Astrocyte of the hippocampus (primary cell): ENCODE measurements around the gene MACROD2.
"Not testable (repeated sequence)": the region's sequence is repeated elsewhere in the genome, so short reads cannot be mapped to it uniquely, and the experiment has no call there.

ENCODE experiments used
- DNase-seq: peaks from one replicate; pipeline ENCODE4 v3.0.0; 2011; ENCODE audit warnings: low read depth, low spot score

The MACROD2 gene

GRCh38 chr20:14902432-14903089 lies 907.2 kb downstream of the MACROD2 start:
- no peak for DNase-seq

GRCh38 chr20:14906908-14907434 lies 911.7 kb downstream of the MACROD2 start:
- DNase-seq, result no peak

DNA sequence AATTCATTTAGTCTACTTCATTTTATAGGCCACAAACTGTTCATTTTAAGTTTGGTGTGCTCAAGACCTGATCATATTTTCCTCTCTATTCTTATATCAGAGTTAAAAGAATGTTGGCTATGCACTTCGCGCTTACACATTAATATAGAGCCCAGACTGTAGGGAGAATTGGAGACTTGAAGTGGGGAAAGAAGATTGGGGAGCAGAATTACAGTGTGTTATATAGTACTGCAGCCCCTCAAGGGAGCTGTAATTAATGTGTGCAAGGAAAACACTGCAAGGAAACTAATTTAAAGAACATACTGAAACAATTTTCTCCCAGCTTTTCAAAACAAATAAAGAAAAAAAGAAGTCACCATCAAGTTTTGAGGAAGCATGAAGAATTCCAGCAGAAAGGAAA lies 914.8 kb downstream of the MACROD2 start:
- no peak for DNase-seq

DNA sequence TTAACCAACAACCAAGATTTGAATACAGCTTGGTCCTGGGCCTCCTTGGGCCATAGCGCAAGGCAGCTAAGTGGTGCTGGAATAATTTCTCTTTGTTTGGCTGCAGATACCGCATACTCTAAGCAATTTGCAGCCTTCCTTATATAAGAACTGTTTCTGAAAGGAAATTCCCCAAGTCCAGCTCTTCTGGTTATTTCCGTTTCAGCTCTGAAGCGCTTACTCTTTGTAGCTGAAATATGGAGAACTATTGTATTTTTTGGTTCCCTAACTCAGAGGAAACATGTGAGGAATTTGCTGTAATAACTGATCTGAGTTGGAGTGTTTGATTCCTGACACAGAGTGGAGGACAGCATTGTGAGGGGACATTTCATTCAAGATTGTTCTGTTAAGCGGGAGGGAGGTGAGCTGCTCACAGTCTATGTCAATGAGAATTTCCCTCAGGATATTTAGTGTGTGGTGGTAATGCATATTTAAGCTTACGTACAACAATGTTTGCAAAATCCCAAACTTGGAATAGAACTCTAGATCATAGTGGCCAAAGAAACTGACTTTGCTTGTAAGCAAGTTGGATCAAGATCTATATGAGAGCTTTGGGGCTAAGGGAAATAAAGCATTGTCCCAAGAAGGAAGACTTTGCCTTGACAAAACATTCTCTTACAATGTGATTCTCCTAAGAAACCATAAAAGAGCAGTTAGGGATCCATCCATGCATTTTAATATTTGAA lies 918.7 kb downstream of the MACROD2 start:
- no peak for DNase-seq

- no peak for DNase-seq
Measured at GRCh38 chr20:14914633-14915032, 919.3 kb downstream of the MACROD2 start.

DNA sequence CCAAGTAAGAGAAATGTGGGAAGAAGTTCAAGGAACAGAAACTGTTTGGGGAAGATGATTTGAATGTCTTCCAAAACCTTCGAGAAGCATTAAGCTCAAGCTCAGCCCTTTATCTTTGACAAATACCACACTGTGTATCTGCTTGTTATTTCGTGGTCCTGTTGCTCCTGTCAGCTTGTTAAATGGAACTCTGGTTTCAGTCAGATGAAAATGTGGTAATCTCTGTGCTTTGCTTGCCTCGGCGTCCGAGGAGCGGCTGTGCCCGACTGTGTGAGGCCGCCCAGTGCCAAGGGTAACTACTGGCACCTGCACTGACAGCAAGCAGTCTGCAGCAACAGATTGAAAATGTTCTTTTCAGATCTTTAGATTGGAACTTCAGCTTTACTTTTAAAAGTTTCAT lies 920.0 kb downstream of the MACROD2 start:
- peak; percentile 32 for DNase-seq

- DNase-seq, result no peak
Measured at GRCh38 chr20:14916360-14916920, 921.1 kb downstream of the MACROD2 start.

- DNase-seq, result no peak
Measured at GRCh38 chr20:14918281-14918680, 923.0 kb downstream of the MACROD2 start.

- DNase-seq, result no peak
Measured at GRCh38 chr20:14918976-14919375, 923.7 kb downstream of the MACROD2 start.

- peak; percentile 20 for DNase-seq
Measured at GRCh38 chr20:14919501-14920081, 924.3 kb downstream of the MACROD2 start.

- DNase-seq, result peak; percentile 28
Measured at GRCh38 chr20:14921513-14921912, 926.2 kb downstream of the MACROD2 start.

DNA sequence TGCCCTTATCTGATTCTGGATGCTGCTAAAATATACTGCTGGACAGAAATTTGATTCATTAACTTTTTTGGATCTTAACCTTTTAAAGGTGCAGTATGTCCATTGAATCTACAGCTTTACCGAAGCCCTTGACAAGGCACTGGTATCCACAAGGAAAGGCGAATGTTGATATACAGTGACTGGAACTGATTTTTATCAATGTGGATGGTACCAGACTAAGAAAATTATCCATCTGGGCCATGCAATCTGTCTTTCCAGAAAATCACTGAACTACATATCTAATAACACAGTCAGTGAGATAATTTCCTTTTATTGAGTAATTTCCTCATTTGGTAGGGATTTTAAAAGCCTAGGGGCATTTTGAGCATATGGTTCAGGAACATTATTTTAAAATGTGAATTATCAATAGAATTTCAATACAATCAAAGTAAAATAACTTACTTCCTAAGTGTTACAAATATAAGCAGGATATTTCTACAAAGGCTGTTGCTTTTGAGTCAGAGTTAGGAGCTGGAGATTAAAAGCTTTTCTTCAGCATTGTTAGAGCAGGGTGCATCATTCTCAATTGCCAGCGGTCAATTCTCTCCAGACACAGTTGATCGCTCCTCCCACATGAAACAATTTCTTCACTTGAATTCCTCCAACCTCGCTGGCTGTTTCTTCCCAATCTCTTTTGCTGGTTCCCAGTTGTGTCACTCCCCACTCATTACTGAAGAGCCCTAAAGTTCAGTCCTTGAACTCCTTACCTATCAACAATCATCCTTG lies 927.4 kb downstream of the MACROD2 start:
- no peak for DNase-seq

DNA sequence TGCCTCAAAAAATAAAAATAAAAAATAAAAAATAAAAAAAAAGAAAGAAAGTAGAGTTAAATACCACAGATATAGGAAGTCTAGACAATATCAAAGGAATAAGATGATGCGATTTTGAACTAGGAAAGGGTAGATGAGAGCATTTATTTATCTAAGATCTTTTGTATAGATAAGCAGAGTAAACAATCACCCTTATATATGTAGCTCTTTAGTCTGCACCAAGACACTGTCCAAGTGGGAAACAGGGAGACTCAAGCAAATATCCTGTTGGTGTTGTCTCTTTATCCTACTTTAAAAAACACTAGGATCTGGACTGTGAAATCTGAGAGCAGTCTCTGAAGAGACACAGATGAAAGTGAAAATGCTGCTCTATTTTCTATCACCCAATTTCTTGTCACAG lies 929.1 kb downstream of the MACROD2 start:
- no peak for DNase-seq

DNA sequence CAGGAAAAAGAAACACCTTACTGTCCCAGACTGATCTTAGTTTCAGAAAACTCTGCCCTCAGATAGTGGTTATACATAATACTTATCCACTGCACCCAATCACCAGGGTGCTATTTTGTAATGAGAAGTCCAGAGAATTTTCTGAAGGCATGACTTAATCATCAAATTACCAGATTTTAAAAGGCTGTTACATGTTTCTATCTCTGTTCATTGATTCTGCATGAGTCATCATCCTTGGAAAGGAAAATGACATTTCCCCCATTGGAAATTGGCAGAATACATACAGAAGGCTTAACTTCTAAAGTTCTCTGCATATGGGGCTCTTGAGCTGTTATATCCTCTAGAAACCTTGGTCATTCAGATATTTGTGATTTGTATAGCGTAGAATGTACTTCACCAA lies 930.0 kb downstream of the MACROD2 start:
- peak; percentile 36 for DNase-seq

GRCh38 chr20:14926436-14926835 lies 931.1 kb downstream of the MACROD2 start:
- not testable (repeated sequence) for DNase-seq

DNA sequence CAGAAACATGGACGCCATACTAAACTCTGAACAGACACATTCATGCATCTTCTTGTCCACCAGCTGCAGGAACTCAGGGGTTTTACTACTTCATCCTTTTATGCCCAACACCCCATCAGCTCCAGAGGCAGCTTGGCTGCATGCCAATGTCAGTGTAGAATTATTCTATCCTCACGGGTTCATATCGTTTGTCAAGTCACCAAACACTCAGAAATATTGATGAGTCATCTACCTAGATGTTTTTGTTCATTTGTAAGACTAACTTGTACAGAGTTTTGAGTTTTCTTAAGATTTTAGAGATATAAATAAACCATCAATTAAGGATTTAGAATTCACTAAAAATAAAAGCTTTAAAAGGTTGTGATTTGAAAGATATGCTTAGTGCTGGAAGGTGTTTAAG lies 932.8 kb downstream of the MACROD2 start:
- no peak for DNase-seq

DNA sequence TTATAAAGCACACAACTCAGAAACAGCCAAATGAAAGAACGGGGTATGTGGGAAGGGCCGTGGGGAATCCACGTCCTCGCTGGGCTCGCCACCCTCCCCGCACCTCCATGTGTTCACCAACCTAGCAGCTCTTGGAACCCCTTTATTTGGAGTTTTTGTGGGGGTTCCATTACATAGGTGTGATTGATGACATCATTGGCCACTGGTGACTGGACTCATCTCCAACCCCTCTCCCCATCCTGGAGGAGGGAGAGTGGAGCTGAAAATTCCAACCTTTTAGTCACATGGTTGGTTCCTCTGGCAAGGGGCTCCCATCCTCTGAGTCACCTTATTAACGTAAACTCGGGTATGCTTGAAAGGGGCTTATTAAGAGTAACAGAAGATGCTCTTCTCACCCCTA lies 934.1 kb downstream of the MACROD2 start:
- DNase-seq, result no peak

DNA sequence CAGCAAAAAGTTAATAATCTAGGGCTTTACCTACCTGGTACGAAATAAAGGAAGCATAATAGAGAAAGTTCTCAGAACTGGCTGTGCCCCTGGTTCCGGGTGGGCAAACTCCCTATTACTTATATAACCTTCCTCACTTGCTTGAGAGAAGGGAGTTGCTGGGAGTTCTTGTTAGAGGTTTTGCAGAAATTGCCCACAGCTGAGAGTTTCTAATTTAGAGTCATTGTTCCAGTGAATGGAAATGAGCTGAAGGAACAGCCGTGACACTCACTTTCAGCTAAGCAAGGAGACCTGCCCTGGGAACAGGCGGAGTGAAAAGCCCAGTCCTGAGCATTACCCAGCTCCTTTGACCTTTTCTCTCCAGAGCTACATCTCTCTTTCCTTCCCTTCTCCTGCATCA lies 936.7 kb downstream of the MACROD2 start:
- no peak for DNase-seq

DNA sequence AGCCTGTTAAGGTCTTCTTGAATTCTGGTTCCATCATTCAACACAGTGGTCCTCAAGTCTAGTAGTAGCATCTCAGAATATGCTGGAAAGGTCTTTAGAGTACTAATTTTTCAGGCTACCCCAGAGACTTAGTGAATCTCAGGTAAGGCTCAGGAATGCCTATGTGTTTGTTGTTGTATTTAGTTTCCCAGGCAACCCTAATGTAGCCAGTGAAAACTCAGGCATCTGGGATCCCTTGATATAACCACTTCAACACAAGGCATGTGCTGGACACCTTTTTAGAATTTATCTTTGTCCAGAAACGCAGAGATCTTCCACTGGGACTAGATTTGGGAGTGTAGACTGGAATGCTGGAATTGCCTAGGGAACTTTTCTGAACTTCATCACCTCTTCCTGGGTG lies 940.0 kb downstream of the MACROD2 start:
- no peak for DNase-seq

DNA sequence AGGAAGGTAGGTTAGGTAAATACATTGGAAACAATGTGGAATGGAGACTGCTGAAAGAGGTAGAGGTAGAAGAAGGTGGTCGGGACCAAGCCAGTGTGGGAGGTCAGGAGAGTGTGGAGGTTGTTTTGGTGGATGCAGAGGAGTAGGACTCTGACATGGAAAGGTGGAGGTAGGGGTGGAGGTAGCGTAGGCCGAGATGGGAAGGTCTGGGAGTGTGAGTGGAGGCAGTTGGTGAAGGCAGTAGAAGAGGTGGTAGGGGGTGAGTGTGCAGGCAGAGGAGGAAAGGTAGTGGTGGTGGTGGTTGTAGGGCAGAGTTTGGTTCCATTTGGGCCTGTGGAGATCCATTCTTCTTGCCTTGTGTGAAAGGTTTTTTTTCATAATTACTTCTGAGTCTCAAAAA lies 941.7 kb downstream of the MACROD2 start:
- no peak for DNase-seq

- DNase-seq, result no peak
Measured at GRCh38 chr20:14937846-14938245, 942.5 kb downstream of the MACROD2 start.

DNA sequence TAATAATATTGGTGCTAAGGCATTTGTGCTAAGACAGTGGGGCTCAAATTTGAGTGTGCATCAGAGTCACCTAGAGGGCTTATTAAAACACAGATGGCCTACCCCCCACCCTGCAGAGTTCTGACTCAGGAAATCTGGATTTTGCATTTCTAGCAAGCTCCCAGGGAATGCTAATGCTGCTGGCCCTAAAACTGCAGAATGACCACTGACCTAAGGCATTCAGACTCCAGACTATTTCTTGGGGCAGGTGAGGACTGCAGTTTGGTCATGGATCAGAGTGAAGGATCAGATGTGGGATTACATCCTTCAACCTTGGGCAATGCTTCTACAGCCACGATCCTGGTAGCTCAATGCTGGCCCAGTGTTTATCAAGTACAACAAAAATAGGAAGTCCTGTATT lies 952.2 kb downstream of the MACROD2 start:
- DNase-seq, result no peak
